ENCODE results near the gene SUGP2. TPM values are rescaled to one million over a fixed set of nuclear protein-coding genes. Genes with fewer than 3 reads are reported as not detected.

SUGP2 gene
- total and polyA plus RNA-seq, 2 of the 13 experiments (the other 11 are each of a cell fraction or from before 2014, with no cell fraction given): 40.6 to 57.7 TPM

- TF ChIP-seq BRF2 (CRISPR knock-in tag; IDR thresholded peaks at IDR 0.05) (no peak), THAP9 (CRISPR knock-in tag; IDR thresholded peaks at IDR 0.05; ENCODE audit: borderline replicate concordance) (peak; percentile 80), ZNF251 (CRISPR knock-in tag; IDR thresholded peaks at IDR 0.05) (0 out of 2 replicates have a peak, but pooled peaks have one; percentile 46), MTF1 (CRISPR knock-in tag; IDR thresholded peaks at IDR 0.05) (no peak), ATF7 (IDR thresholded peaks at IDR 0.05) (no peak), ATF7 (CRISPR knock-in tag; IDR thresholded peaks at IDR 0.05) (no peak), GZF1 (CRISPR knock-in tag; IDR thresholded peaks at IDR 0.05) (no peak), ATF1 (CRISPR knock-in tag; IDR thresholded peaks at IDR 0.05) (no peak), ZEB1 (IDR thresholded peaks at IDR 0.05; ENCODE audit: insufficient replicate concordance, low read depth) (no peak), ZNF292 (CRISPR knock-in tag; IDR thresholded peaks at IDR 0.05; ENCODE audit: borderline replicate concordance, low read depth) (no peak), ZNF350 (CRISPR knock-in tag; IDR thresholded peaks at IDR 0.05; ENCODE audit: borderline replicate concordance, low read depth) (peak; percentile 81), YEATS2 (CRISPR knock-in tag; IDR thresholded peaks at IDR 0.05; ENCODE audit: borderline replicate concordance) (peak; percentile 62), RAD21 (CRISPR knock-in tag; IDR thresholded peaks at IDR 0.05) (peak; percentile 43; the same call in 1 of the 2 replicates), ZFYVE20 (CRISPR knock-in tag; IDR thresholded peaks at IDR 0.05; ENCODE audit: borderline replicate concordance, low read depth) (peak; percentile 56; the same call in 1 of the 2 replicates), YEATS4 (CRISPR knock-in tag; IDR thresholded peaks at IDR 0.05; ENCODE audit: borderline replicate concordance) (peak; percentile 53; the same call in 1 of the 2 replicates), ZNF724P (CRISPR knock-in tag; IDR thresholded peaks at IDR 0.05; ENCODE audit: borderline replicate concordance) (0 out of 2 replicates have a peak, but pooled peaks have one; percentile 14), PAF1 (CRISPR knock-in tag; IDR thresholded peaks at IDR 0.05) (no peak), ZBTB3 (CRISPR knock-in tag; IDR thresholded peaks at IDR 0.05; ENCODE audit: borderline replicate concordance, low read depth) (0 out of 2 replicates have a peak, but pooled peaks have one; percentile 29), HOXD1 (CRISPR knock-in tag; IDR thresholded peaks at IDR 0.05) (0 out of 2 replicates have a peak, but pooled peaks have one; percentile 44), RORA (CRISPR knock-in tag; IDR thresholded peaks at IDR 0.05) (no peak), MTA3 (CRISPR knock-in tag; IDR thresholded peaks at IDR 0.05) (no peak), FOXM1 (CRISPR knock-in tag; IDR thresholded peaks at IDR 0.05) (no peak), GABPA (IDR thresholded peaks at IDR 0.05; ENCODE audit: low read depth, low read length) (no peak), GABPA (CRISPR knock-in tag; IDR thresholded peaks at IDR 0.05; ENCODE audit: low read depth) (no peak), DMAP1 (CRISPR knock-in tag; IDR thresholded peaks at IDR 0.05) (peak; percentile 76; the same call in 1 of the 2 replicates), HIVEP1 (CRISPR knock-in tag; IDR thresholded peaks at IDR 0.05) (no peak), ZNF644 (CRISPR knock-in tag; IDR thresholded peaks at IDR 0.05; ENCODE audit: low read depth) (no peak), ZBTB7A (CRISPR knock-in tag; IDR thresholded peaks at IDR 0.05) (peak; percentile 38; the same call in 1 of the 2 replicates)
Observed at GRCh38 chr19:19063183-19064097, 30.1 kb upstream of the SUGP2 start, which contains the start of gene SLC25A42 (continued).
